Endothelial cell of umbilical vein (primary cell): Measurements from ENCODE around the gene TP53AIP1. TPM values are rescaled to one million over a fixed set of nuclear protein-coding genes. Genes with fewer than 3 reads are reported as not detected.

Source experiments
- BruUV-seq: library from RNA; stranded (reverse); fragments of 400-500 nt; replicated peaks from 2 replicates; lab custom pipeline; 2021; lab: Mats Ljungman, UMichigan
- CTCF ChIA-PET: fragments of 300-600, 350-600 bp; sonication (Branson Sonifier 250); formaldehyde crosslinking; loops from one replicate; lab custom pipeline; 2021; ENCODE audit warnings: antibody characterized with exemption, inconsistent platforms; lab: Charles Lee
- POLR2A ChIA-PET: fragments of 300-600, 350-600 bp; sonication (Branson Sonifier 250); formaldehyde crosslinking; loops from one replicate; lab custom pipeline; 2021; ENCODE audit warnings: antibody characterized with exemption, inconsistent platforms; lab: Charles Lee
- DNase-seq: peaks from one replicate; pipeline ENCODE4 v3.0.0-alpha.2; 2011; ENCODE audit warnings: low read depth, low spot score
- FAIRE-seq: peaks from 2 replicates; lab custom pipeline; 2011; peaks lifted over from hg19 to GRCh38; lab: Jason Lieb, UNC
- H2AFZ ChIP-seq: 2 replicates; pipeline ENCODE4 v1.6.0; 2012; ENCODE audit warnings: low read depth, low read length, control low read depth, inconsistent platforms
- H3K27ac ChIP-seq: 2 replicates; pipeline ENCODE4 v1.5.1; 2011; ENCODE audit warnings: low read depth, mild to moderate bottlenecking, control low read depth, low read length, moderate library complexity; ENCODE audit not compliant: insufficient read depth
- H3K27me3 ChIP-seq, 2 experiments: 2 replicates each; pipeline versions ENCODE4 v1.6.0 to v1.6.1; 2011; ENCODE audit warnings: low read length in 2 of 2, mixed read lengths in 1 of 2; ENCODE audit not compliant: control insufficient read depth in 2 of 2, insufficient read depth in 2 of 2
- H3K36me3 ChIP-seq, 2 experiments: 2 replicates in 1 of 2; 3 replicates in 1 of 2; pipeline ENCODE4 v1.5.1; 2011; ENCODE audit warnings: low read length in 2 of 2, mild to moderate bottlenecking in 1 of 2, moderate library complexity in 1 of 2; ENCODE audit not compliant: control insufficient read depth in 2 of 2, insufficient read depth in 2 of 2; ENCODE audit errors: extremely low read depth in 1 of 2
- H3K4me1 ChIP-seq: 3 replicates; pipeline ENCODE4 v1.5.1; 2011; ENCODE audit warnings: mild to moderate bottlenecking, low read length; ENCODE audit not compliant: control insufficient read depth, insufficient read depth; ENCODE audit errors: extremely low read depth
- H3K4me2 ChIP-seq: 2 replicates; pipeline ENCODE4 v1.6.1; 2011; ENCODE audit warnings: low read length, control low read depth, mixed read lengths; ENCODE audit not compliant: insufficient read depth
- H3K4me3 ChIP-seq, 3 experiments: fragments of 200-600 bp in 1 of 3; sonication (generic), shearing (Covaris generic) in 1 of 3; replicated peaks in 1 of 3; 2 replicates each; pipeline ENCODE4 v1.5.1; 2011 to 2016; ENCODE audit warnings: control low read depth in 3 of 3, low read length in 3 of 3, mild to moderate bottlenecking in 2 of 3, inconsistent platforms in 1 of 3, low read depth in 1 of 3, moderate library complexity in 1 of 3; ENCODE audit not compliant: insufficient read depth in 1 of 3
- H3K79me2 ChIP-seq: 2 replicates; pipeline ENCODE4 v1.6.0; 2012; ENCODE audit warnings: low read length, inconsistent platforms; ENCODE audit not compliant: control insufficient read depth, insufficient read depth
- H3K9ac ChIP-seq: replicated peaks from 2 replicates; pipeline ENCODE3; 2011; ENCODE audit warnings: low read length, control low read depth; ENCODE audit not compliant: insufficient read depth; ENCODE audit errors: extremely low read depth
- H3K9me1 ChIP-seq: replicated peaks from 3 replicates; pipeline ENCODE4 v1.6.0; 2011; ENCODE audit warnings: mild to moderate bottlenecking, low read length; ENCODE audit not compliant: control insufficient read depth, insufficient read depth; ENCODE audit errors: extremely low read depth
- H3K9me3 ChIP-seq: replicated peaks from 2 replicates; pipeline ENCODE4 v1.5.1; 2012; ENCODE audit warnings: low read length, inconsistent platforms; ENCODE audit not compliant: control insufficient read depth, insufficient read depth
- H4K20me1 ChIP-seq: replicated peaks from 2 replicates; pipeline ENCODE3; 2011; ENCODE audit warnings: mild to moderate bottlenecking, low read length; ENCODE audit not compliant: control insufficient read depth, insufficient read depth; ENCODE audit errors: extremely low read depth
- CTCF ChIP-seq, 2 donors: IDR thresholded peaks; 1 replicate in 1 of 2; 2 replicates in 1 of 2; pipeline ENCODE4 v1.5.1; 2011; ENCODE audit warnings: low read length in 2 of 2, mild to moderate bottlenecking in 2 of 2, moderate library complexity in 2 of 2, control low read depth in 1 of 2, inconsistent platforms in 1 of 2, low read depth in 1 of 2; ENCODE audit not compliant: insufficient read depth in 1 of 2; ENCODE audit errors: extremely low read depth in 1 of 2
- EZH2 ChIP-seq: IDR thresholded peaks from 2 replicates; pipeline ENCODE4 v1.6.1; 2012; ENCODE audit warnings: borderline replicate concordance, low read depth, mild to moderate bottlenecking, moderate library complexity, low read length, inconsistent platforms; ENCODE audit not compliant: severe bottlenecking
- FOS ChIP-seq: IDR thresholded peaks from 2 replicates; pipeline ENCODE4 v1.6.1; 2011; ENCODE audit warnings: mild to moderate bottlenecking, low read length, moderate library complexity, borderline replicate concordance; ENCODE audit not compliant: insufficient read depth
- GATA2 ChIP-seq: IDR thresholded peaks from 2 replicates; pipeline ENCODE4 v1.7.0; 2011; ENCODE audit warnings: low read depth, mild to moderate bottlenecking, moderate library complexity, mixed read lengths, low read length; ENCODE audit not compliant: insufficient read length, insufficient read depth
- JUN ChIP-seq: IDR thresholded peaks from 2 replicates; pipeline ENCODE4 v1.6.1; 2011; ENCODE audit warnings: borderline replicate concordance, low read depth; ENCODE audit not compliant: insufficient read length, insufficient read depth
- MAX ChIP-seq: IDR thresholded peaks from 2 replicates; pipeline ENCODE4 v1.6.1; 2011; ENCODE audit not compliant: insufficient read depth, insufficient read length
- MYC ChIP-seq: IDR thresholded peaks from one replicate; pipeline ENCODE4 v1.6.1; 2011; ENCODE audit warnings: mild to moderate bottlenecking, low read depth, low read length
- POLR2A ChIP-seq: IDR thresholded peaks from 2 replicates; pipeline ENCODE4 v1.6.1; 2012; ENCODE audit warnings: low read depth, mild to moderate bottlenecking, control low read depth, low read length
- POLR2AphosphoS5 ChIP-seq: IDR thresholded peaks from 2 replicates; pipeline ENCODE4 v1.6.1; 2012; ENCODE audit warnings: low read depth, mild to moderate bottlenecking, control low read depth, low read length, moderate library complexity; ENCODE audit not compliant: insufficient read depth
- dilution Hi-C: fragments of 300-500 bp; cut with MboI; formaldehyde crosslinking; loops from one replicate; pipeline ENCODE4 v1.15.0; 2019; ENCODE audit warnings: low sequenced_read_pairs; ENCODE audit not compliant: extremely low pct_ligation_motif_present
- intact Hi-C: fragments of 100-400 bp; cut with micrococcal nuclease; formaldehyde crosslinking; loops from one replicate; pipeline ENCODE4 v1.10.0; 2022
- polyA plus RNA-seq, 4 experiments: library from polyadenylated mRNA; depleted of rRNA in 3 of 4; stranded (reverse) in 3 of 4; unstranded in 1 of 4; fragments of >200 nt; gene quantifications; 2 replicates each; pipeline versions ENCODE4 v1.2.1 to v1.2.3, GENCODE V29; 2011 to 2012; ENCODE audit warnings: missing spikeins in 1 of 4
- total RNA-seq: library from RNA; stranded (reverse); gene quantifications from 2 replicates; pipeline ENCODE4 v1.2.3, GENCODE V29; 2021

Gene TP53AIP1
- total and polyA plus RNA-seq, 2 donors (not counting 3 experiments of a cell fraction or from before 2014, with no cell fraction given), result not detected

- TF ChIP-seq MYC (no peak), EZH2 (no peak), FOS (no peak)
- no peaks in the 10 kb centered on the region for H4K20me1 ChIP-seq
- H3K27ac ChIP-seq, result no peak overlapping the region
- H3K79me2 ChIP-seq, result no peaks in the 10 kb centered on the region
- H3K9me3 ChIP-seq, result no peaks in the 10 kb centered on the region
- no peak for DNase-seq
- H3K9me1 ChIP-seq, result no peaks in the 10 kb centered on the region
- no peak overlapping the region for H3K4me2 ChIP-seq
- BruUV-seq, result no TSS peak
- CTCF ChIA-PET, result no interaction called here
- H3K36me3 ChIP-seq, result no peaks in the 10 kb centered on the region
- no peak overlapping the region for H2AFZ ChIP-seq
- POLR2A ChIA-PET, result no interaction called here
- H3K4me3 ChIP-seq, result no peak overlapping the region
- intact Hi-C loops (no loop called here), dilution Hi-C loops (no loop called here)
- no peaks in the 10 kb centered on the region for H3K4me1 ChIP-seq
- H3K9ac ChIP-seq, result no peak overlapping the region
- no peak for FAIRE-seq
- peaks cover 11 to 17% of the 10 kb centered on the region in 2 experiments for H3K27me3 ChIP-seq
These were observed 44.8 kb downstream of the TP53AIP1 start for GRCh38 chr11:128897826-128898225.

GRCh38 chr11:128896356-128896755, 46.3 kb downstream of the TP53AIP1 start:
- no peak for DNase-seq
- Histone ChIP-seq H2AFZ (no peak overlapping the region), H3K79me2 (no peaks in the 10 kb centered on the region), H3K9me3 (no peaks in the 10 kb centered on the region), H3K27ac (no peak overlapping the region), H3K9ac (no peak overlapping the region), H3K36me3 (no peaks in the 10 kb centered on the region), H3K9me1 (no peaks in the 10 kb centered on the region), H3K4me3 (no peak overlapping the region), H4K20me1 (no peaks in the 10 kb centered on the region), H3K27me3 (peaks cover 4 to 7% of the 10 kb centered on the region in 2 experiments), H3K4me2 (no peak overlapping the region), H3K4me1 (no peaks in the 10 kb centered on the region)
- no TSS peak for BruUV-seq
- TF ChIP-seq EZH2, result no peak
- no peak for TF ChIP-seq POLR2A
- no peak for TF ChIP-seq CTCF (IDR thresholded peaks at IDR 0.05; ENCODE audit: extremely low read depth in 1 of 2, insufficient read depth in 1 of 2, low read depth in 1 of 2, low read length in 2 of 2)
- no peak for TF ChIP-seq MAX
- no peak for TF ChIP-seq GATA2
- no peak for TF ChIP-seq POLR2AphosphoS5
- TF ChIP-seq FOS, result no peak
- no peak for TF ChIP-seq JUN
- no peak for TF ChIP-seq MYC
- FAIRE-seq, result no peak
- ChIA-PET POLR2A (no interaction called here), CTCF (no interaction called here)
- intact Hi-C loops (no loop called here), dilution Hi-C loops (no loop called here)
